ENCODE measurements around the gene MSH5. TPM values are rescaled to one million over a fixed set of nuclear protein-coding genes. Genes with fewer than 3 reads are reported as not detected.

MSH5 gene
- polyA plus RNA-seq, 1 donor from 2014 or later = 7.8 TPM

- Histone ChIP-seq H3K27me3 (ENCODE audit: insufficient read depth, low read depth, low read length) (no peaks in the 10 kb centered on the region), H3K9me2 (ENCODE audit: insufficient read depth, low read length) (no peaks in the 10 kb centered on the region), H3K4me2 (ENCODE audit: low read length) (no peak overlapping the region), H3K36me3 (ENCODE audit: insufficient read depth, low read length) (no peaks in the 10 kb centered on the region), H3F3A (ENCODE audit: insufficient read depth, low read length, poor library complexity, severe bottlenecking) (no peaks in the 10 kb centered on the region), H2AFZ (ENCODE audit: low read depth, low read length) (no peak overlapping the region), H3K27ac (ENCODE audit: low read length) (no peak overlapping the region), H3K4me3 (ENCODE audit: low read length) (no peak overlapping the region), H4K20me1 (ENCODE audit: insufficient read depth) (no peaks in the 10 kb centered on the region), H3K9me3 (ENCODE audit: low read length) (no peaks in the 10 kb centered on the region), H3K9ac (ENCODE audit: low read length) (no peak overlapping the region), H3K79me2 (replicated peaks; ENCODE audit: insufficient read depth, low read length) (no peaks in the 10 kb centered on the region)
- TF ChIP-seq POLR2AphosphoS5 (IDR thresholded peaks at IDR 0.05) (no peak), SMC3 (conservative IDR thresholded peaks at IDR 0.05; ENCODE audit: poor library complexity) (no peak), EZH2 (IDR thresholded peaks at IDR 0.05; ENCODE audit: borderline replicate concordance, insufficient read depth, low read length, poor library complexity, severe bottlenecking) (no peak), RAD21 (conservative IDR thresholded peaks at IDR 0.05) (no peak), EP300 (conservative IDR thresholded peaks at IDR 0.05; ENCODE audit: poor library complexity, severe bottlenecking) (no peak), MXI1 (conservative IDR thresholded peaks at IDR 0.05; ENCODE audit: poor library complexity, severe bottlenecking) (no peak), TAF1 (IDR thresholded peaks at IDR 0.05; ENCODE audit: low read depth) (no peak)
- TF ChIP-seq, protein P1, sequence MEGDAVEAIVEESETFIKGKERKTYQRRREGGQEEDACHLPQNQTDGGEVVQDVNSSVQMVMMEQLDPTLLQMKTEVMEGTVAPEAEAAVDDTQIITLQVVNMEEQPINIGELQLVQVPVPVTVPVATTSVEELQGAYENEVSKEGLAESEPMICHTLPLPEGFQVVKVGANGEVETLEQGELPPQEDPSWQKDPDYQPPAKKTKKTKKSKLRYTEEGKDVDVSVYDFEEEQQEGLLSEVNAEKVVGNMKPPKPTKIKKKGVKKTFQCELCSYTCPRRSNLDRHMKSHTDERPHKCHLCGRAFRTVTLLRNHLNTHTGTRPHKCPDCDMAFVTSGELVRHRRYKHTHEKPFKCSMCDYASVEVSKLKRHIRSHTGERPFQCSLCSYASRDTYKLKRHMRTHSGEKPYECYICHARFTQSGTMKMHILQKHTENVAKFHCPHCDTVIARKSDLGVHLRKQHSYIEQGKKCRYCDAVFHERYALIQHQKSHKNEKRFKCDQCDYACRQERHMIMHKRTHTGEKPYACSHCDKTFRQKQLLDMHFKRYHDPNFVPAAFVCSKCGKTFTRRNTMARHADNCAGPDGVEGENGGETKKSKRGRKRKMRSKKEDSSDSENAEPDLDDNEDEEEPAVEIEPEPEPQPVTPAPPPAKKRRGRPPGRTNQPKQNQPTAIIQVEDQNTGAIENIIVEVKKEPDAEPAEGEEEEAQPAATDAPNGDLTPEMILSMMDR (IDR thresholded peaks at IDR 0.05; ENCODE audit: poor library complexity, severe bottlenecking) = no peak
- TF ChIP-seq, protein P2, sequence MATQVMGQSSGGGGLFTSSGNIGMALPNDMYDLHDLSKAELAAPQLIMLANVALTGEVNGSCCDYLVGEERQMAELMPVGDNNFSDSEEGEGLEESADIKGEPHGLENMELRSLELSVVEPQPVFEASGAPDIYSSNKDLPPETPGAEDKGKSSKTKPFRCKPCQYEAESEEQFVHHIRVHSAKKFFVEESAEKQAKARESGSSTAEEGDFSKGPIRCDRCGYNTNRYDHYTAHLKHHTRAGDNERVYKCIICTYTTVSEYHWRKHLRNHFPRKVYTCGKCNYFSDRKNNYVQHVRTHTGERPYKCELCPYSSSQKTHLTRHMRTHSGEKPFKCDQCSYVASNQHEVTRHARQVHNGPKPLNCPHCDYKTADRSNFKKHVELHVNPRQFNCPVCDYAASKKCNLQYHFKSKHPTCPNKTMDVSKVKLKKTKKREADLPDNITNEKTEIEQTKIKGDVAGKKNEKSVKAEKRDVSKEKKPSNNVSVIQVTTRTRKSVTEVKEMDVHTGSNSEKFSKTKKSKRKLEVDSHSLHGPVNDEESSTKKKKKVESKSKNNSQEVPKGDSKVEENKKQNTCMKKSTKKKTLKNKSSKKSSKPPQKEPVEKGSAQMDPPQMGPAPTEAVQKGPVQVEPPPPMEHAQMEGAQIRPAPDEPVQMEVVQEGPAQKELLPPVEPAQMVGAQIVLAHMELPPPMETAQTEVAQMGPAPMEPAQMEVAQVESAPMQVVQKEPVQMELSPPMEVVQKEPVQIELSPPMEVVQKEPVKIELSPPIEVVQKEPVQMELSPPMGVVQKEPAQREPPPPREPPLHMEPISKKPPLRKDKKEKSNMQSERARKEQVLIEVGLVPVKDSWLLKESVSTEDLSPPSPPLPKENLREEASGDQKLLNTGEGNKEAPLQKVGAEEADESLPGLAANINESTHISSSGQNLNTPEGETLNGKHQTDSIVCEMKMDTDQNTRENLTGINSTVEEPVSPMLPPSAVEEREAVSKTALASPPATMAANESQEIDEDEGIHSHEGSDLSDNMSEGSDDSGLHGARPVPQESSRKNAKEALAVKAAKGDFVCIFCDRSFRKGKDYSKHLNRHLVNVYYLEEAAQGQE (IDR thresholded peaks at IDR 0.05; ENCODE audit: borderline replicate concordance) = no peak
Measured at GRCh38 chr6:31736768-31737314, 3.0 kb upstream of the MSH5 start.

- no peaks in the 10 kb centered on the region for H3K36me3 ChIP-seq (ENCODE audit: insufficient read depth, low read length)
- no peak overlapping the region for H3K9ac ChIP-seq (ENCODE audit: low read length)
- no peaks in the 10 kb centered on the region for H4K20me1 ChIP-seq (ENCODE audit: insufficient read depth)
- no peaks in the 10 kb centered on the region for H3F3A ChIP-seq (ENCODE audit: insufficient read depth, low read length, poor library complexity, severe bottlenecking)
- no peak overlapping the region for H3K4me3 ChIP-seq (ENCODE audit: low read length)
- no peak overlapping the region for H3K4me2 ChIP-seq (ENCODE audit: low read length)
- no peak overlapping the region for H2AFZ ChIP-seq (ENCODE audit: low read depth, low read length)
- H3K79me2 ChIP-seq (replicated peaks; ENCODE audit: insufficient read depth, low read length) = no peaks in the 10 kb centered on the region
- H3K9me2 ChIP-seq (ENCODE audit: insufficient read depth, low read length) = no peaks in the 10 kb centered on the region
- H3K27ac ChIP-seq (ENCODE audit: low read length) = no peak overlapping the region
- H3K9me3 ChIP-seq (ENCODE audit: low read length) = no peaks in the 10 kb centered on the region
- TF ChIP-seq, protein P1 (IDR thresholded peaks at IDR 0.05; ENCODE audit: poor library complexity, severe bottlenecking) = no peak
- TF ChIP-seq TAF1 (IDR thresholded peaks at IDR 0.05; ENCODE audit: low read depth) = no peak
- TF ChIP-seq, protein P2 (IDR thresholded peaks at IDR 0.05; ENCODE audit: borderline replicate concordance) = no peak
- TF ChIP-seq POLR2AphosphoS5 (IDR thresholded peaks at IDR 0.05) = no peak
- TF ChIP-seq MXI1 (conservative IDR thresholded peaks at IDR 0.05; ENCODE audit: poor library complexity, severe bottlenecking) = no peak
- TF ChIP-seq EZH2 (IDR thresholded peaks at IDR 0.05; ENCODE audit: borderline replicate concordance, insufficient read depth, low read length, poor library complexity, severe bottlenecking) = no peak
- TF ChIP-seq RAD21 (conservative IDR thresholded peaks at IDR 0.05) = no peak
- TF ChIP-seq EP300 (conservative IDR thresholded peaks at IDR 0.05; ENCODE audit: poor library complexity, severe bottlenecking) = no peak
- TF ChIP-seq SMC3 (conservative IDR thresholded peaks at IDR 0.05; ENCODE audit: poor library complexity) = no peak
- no peaks in the 10 kb centered on the region for H3K27me3 ChIP-seq (ENCODE audit: insufficient read depth, low read depth, low read length)
Measured at GRCh38 chr6:31737315-31737990, 2.4 kb upstream of the MSH5 start.

Data from neural cell (in vitro differentiated cells).